DMS79 treated with DMSO at 0.1 percent for 48 hours (cell line): ENCODE measurements around the gene ZNF200.
"Not testable (repeated sequence)": the region's sequence is repeated elsewhere in the genome, so short reads cannot be mapped to it uniquely, and the experiment has no call there.

Experiments
- DNase-seq: peaks from one replicate; lab custom pipeline; 2025; lab: John Stamatoyannopoulos, UW

Gene ZNF200

DNA sequence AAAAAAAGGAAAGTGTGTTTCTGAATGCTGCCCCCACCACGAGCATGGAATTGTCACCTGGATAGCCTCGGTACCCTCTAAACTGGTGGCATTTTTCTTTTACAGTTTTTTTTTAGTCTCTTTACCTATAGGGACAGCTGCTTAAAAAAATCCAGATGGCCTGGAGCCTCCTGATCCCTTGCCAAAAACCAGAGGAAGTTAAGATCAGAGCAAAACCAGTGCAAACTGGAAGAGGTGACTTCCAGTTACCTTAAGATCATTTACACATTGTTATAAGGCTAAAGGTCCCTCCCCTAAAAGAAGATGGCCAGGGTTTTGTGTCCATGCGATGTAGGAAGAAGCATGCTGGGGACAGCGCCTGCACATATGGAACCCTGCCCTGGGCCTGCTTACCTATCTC, 18.0 kb upstream of the ZNF200 start:
- DNase-seq, result no peak

DNA sequence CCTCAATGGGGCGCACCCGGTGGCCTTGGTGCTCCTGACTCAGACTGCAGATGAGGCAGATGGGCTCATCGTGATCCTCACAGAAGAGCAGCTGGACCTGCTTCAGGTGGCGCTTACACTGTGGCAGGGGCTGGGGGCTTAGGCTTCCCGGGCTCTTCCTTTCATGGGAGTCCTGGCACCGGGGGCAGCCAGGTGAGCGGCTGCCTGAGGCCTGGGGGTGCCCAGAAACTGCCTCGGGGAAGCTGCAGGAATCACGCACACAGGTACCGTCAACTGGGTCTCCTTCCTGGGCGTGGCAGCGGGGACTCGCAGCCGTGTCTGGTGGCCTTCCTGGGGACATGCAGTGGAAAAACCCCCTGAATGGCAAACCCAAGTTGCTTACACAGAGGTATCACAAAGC, 14.5 kb upstream of the ZNF200 start:
- no peak for DNase-seq

DNA sequence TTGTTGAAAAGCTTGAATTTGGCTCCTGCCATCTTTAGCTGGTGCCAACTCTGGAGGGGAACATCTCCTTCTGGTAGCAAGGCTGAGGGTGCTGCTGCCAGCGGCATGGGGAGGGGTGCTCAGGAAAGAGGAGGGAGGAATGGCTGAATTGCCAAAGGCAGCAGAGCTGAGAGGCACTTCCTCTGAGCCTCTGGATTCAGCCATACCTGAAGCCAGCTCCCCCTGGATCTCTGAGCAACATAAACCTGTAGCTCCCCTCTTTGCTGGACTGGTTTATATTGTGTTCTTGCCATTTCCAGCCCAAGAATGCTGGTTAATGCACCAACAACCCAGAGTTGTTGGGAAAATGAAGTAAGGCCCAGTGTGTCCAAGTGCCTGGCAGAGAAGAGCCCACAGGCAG, 14.1 kb upstream of the ZNF200 start:
- no peak for DNase-seq

DNA sequence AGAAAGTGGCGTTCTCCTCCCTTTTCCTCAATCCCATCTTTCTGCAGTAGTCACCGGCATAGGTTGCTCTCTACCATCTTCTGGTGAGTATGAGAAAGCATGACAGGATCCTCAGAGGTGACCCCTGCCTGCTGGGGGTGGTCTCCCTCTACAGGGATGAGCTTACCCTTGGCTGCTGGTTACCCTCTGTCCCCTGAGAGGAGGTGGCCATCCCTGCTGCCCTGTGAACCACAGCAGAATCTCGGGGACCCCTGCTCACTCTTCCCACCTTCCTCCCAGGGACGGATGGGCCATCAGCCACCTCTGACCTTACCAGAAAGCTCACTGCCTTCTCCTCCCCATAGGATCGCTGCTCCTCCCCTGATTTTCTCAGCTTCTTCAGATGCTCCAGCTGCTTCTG, 13.6 kb upstream of the ZNF200 start:
- no peak for DNase-seq

DNA sequence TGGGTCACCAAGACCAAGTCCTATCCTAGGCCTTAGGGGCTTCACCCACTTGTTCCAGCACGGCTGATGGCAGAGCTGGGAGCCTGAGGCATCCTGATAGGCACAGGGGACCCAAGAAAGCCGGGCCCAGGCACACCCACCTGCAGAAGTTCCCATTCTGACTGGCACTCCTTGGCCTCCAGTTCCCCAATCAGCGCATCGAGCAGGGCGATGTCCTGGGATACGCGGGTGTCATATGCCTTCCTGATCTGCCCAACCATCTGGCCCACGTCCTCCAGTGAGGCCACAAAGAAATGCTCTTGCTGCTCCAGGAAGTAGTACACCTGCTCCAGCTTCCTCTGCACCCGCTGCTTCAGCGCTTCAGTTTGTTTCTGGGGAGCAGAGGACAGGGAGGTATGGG, 11.9 kb upstream of the ZNF200 start:
- no peak for DNase-seq

DNA sequence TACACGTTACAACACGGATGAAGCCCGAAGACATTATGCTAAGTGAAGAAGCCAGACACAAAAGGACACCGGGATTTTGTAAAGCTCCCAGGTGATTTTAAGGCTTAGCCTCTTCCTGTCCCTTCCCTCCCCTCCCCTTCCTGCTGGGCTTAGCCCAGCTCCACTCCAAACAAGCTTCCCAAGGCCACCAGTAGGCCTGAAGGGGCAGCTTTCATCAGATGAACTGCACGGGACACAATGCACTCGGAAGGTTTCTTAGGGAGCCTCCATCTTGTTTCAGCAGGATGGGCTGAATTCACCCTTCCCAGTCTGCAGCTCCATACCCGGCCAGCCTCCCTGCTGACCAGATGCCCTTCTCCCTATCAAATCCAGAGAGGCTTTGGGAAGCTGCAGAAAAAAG, 11.0 kb upstream of the ZNF200 start:
- no peak for DNase-seq

DNA sequence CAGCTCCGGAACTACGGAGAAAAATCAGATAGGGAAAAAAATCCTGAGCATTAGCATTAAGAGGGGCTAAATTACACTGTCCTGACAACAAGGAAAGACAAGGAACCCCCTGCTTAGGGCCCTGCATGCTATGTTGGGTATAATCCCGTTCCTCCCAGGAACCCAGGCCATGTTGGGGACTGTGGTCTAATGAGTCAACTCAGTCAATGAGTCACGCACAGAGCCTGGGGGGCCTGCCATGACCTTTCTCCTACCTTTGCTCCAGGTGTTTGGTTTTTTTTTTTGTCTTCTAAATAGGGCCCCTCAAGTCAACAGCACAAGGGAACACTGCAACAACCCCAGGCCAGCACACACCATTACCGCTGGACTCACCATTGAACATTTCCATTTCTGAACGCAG, 8.9 kb upstream of the ZNF200 start:
- DNase-seq, result no peak

DNA sequence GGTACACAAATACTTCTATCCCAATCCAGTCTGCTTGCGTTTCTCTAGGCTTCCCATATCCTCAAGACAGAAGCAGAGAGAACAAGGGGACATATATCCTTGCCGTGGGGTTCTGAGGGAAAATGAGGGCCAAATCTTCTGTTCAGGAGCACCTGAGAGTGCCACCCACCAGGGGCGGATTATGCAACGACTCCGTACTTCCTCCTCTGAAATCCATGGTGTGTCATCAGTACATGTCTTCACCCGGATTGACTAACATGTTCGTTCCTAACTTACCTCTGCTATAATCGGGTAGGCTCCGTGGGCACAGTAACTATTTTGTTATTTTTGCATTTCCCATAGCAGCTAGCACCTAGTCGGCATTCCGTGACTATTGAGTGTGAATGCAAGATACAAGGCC, 7.8 kb upstream of the ZNF200 start:
- DNase-seq, result no peak

DNA sequence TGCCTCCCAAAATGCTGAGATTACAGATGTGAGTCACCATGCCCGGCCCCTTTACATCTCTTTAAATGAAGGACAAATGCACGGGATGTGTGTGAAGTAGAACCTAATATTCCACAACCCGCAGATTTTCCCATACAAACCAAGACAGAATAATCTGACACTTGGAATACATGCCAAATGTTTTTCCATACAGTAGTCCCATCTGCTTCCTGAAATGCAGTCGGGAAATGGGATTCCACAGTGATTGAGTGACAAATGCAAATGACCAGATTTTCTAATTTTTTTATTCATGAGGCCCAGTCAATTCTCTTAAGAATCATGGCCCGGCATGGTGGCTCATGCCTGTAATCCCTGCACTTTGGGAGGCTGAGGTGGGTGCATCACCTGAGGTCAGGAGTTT, 6.8 kb upstream of the ZNF200 start:
- no peak for DNase-seq

DNA sequence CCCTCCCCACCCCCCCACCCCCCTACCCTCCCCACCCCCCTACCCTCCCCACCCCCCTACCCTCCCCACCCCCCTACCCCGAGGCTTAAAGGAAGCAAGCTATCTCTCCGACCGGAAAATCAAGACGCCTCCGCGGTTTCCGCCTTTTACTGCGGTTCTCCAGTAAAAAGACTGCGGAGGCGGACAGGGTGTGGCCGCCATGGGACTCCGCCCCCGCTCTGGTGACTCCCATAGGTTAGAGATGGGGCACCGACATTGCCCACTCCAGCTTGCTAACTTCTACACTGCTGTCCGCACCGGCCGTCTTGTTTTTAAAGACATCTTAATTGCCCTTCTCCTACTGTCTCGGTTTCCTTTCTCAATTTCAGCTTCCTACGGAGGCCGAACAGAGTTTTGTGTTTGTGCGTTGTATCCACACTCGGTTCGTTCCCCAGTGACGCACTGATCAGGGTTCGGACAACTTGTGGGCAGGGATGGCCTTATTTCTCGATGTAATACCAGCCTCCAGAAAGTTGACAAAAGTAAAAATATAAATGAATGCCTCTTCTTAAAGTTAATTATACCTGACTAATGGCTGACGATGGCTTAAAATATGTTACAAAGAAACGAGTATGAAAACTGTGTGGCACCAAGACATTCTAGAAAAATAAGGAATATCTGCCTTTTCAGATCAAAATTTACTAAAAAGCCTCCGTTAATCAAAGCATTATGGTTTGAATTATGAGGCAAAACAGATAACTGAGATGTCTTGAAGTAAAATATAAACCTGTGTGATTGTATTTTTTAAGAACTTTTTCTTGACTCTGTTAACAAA, 1.1 kb upstream of the ZNF200 start:
- no peak for DNase-seq

DNA sequence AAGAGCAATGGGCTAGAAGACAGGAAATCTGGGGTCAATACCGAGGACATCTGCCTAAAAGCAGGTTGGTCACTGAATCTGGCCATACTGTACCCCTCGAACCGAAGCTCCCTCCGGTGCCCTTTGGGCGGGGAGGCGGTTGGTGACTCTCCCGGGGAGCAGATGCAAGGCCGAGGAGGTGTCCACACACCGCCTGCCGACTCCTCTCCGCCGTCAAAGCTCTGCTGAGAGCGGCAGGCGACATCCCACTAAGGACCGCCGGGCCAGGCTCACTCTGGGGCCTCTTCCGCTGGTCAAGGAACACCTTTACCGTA, 458 bp downstream of the ZNF200 start:
- no peak for DNase-seq

DNA sequence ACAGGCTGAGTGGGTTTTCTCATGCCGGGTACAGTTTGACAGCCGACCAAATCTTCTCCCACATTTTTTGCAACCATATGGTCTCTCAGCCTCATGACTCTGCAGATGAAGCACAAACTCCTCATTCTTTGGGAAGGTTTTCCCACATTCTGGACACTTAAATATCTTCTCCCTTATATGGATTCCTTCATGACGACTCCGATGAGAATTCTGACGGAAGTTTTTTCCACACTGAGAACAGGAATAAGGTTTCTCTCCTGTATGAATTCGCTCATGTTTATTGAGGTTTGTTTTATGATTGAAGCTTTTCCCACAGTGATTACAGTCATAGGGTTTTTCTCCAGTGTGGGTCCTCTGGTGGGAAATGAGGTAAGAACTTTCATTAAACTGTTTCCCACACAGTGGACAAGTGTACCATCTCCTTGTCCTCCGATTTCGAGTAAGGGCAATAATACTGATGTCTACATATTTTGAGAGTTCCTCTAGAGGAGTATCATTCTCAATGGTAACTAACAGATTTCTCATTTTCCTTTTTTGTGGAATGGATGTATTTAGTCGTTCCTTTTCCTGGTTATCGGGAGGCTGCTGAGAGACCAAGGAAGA, 10.9 kb downstream of the ZNF200 start:
- no peak for DNase-seq

DNA sequence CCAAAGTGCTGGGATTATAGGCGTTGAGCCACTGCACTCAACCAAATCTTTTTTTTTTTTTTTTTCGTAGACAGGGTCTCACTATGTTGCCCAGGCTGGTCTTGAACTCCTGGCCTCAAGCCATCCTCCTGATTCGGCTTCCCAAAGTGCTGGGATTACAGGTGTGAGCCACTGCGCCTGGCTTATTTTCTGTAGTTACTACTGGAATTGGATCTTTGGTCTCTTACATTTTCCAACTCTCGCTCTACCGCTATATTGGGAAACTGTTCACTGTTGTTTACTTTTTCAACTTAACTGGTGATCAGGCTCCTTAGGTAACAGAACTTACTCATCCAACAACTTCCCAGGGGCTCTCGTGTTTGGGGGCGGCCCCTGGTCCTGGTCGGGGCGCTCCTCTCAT, 14.1 kb downstream of the ZNF200 start:
- no peak for DNase-seq

DNA sequence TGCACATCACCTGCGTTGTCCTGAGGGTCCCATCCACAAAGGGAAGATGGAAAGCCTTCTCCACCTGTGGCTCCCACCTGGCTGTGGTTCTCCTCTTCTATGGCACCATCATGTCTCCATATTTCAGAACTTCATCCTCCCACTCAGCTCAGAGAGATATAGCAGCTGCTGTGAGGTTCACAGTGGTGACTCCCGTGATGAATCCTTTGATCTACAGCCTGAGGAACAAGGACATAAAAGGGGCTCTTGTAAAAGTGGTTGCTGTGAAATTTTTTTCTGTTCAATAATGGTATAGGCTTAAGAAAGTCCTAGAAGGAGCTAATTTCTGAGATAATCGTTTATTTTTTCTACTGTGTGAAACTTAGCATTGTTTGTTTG, 18.7 kb downstream of the ZNF200 start:
- DNase-seq, result no peak

DNA sequence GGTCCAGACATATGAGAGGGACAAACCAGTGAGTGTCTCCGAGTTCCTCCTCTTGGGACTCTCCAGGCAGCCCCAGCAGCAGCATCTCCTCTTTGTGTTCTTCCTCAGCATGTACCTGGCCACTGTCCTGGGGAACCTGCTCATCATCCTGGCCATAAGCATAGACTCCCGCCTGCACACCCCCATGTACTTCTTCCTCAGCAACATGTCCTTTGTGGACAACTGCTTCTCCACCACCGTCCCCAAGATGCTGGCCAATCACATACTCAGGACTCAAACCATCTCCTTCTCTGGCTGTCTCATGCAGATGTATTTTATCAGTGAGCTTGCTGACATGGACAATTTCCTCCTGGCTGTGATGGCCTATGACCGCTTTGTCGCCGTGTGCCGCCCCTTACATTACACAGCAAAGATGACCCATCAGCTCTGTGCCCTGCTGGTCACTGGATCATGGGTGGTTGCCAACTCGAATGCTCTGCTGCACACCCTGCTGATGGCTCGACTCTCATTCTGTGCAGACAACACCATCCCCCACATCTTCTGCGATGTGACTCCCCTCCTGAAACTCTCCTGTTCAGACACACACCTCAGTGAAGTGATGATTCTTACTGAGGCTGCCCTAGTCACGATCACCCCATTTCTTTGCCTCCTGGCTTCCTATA, 19.2 kb downstream of the ZNF200 start:
- DNase-seq, result no peak

DNA sequence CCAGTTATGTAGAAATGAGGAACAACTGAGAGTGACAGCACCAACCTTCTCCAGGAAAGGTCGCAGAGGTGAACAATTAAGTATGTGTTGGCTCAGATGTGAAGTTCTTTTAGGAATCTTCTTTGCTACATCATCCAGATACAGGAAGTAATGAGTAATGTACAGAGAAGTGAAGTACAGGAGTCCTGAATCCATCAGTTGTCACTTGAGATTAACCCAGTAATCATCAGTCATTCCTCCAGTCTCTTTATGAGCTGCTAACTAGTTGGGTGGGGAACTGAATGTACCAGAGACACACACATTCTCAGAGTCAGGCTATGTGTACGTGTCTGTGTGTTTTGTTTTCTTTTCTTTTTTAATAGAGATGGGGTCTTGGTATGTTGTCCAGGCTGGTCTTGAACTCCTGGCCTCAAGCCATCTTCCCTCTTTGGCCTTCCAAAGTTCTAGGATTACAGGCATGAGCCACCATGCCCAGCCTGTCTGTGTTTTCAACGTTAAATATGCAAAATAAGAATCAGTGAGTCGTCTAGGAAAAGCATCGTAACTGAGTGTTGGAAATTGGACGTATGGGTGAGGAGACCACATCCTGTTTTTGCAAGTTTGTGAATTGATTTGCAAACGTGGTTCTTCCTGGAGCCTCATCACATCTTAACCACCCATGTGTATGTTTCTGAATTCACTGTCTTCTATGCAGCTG, 19.9 kb downstream of the ZNF200 start:
- DNase-seq, result no peak

DNA sequence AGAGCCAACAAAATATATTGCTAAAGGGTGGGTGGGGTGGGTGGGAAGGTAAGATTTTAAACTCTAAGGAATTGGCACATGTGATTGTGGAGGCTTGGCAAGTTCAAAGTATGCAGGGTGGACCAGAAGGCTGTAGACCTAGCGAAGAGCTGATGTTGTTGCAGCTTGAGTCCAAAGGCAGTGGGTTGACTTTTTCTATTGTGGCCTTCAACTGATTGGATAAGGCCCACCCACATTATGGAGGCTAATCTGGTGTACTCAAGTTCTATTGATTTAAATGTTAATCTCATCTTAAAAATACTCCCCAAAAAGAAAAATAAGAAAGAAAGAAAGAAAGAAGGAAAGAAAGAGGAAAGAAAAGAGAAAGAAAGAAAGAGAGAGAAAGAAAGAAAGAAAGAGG, 22.4 kb downstream of the ZNF200 start:
- no peak for DNase-seq

DNA sequence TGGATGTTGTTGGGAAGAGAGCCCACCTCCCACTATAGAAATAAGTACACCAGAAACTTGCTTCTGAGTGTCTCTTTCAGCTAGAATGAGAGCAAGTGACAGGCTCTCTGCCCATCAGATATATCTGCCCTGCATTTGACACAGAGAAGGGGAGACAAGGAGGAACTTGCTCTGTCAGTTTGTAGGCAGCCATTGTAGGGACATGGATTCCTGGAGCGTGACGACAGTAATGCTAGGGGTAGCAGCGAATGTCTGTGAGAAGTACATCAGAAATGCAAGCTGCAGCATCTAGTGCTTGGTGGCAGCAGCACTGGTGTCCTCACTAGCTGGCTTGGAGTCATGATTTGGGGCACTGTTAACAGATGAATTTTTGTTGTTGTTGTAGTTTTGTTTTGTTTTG, 23.0 kb downstream of the ZNF200 start:
- DNase-seq, result no peak

DNA sequence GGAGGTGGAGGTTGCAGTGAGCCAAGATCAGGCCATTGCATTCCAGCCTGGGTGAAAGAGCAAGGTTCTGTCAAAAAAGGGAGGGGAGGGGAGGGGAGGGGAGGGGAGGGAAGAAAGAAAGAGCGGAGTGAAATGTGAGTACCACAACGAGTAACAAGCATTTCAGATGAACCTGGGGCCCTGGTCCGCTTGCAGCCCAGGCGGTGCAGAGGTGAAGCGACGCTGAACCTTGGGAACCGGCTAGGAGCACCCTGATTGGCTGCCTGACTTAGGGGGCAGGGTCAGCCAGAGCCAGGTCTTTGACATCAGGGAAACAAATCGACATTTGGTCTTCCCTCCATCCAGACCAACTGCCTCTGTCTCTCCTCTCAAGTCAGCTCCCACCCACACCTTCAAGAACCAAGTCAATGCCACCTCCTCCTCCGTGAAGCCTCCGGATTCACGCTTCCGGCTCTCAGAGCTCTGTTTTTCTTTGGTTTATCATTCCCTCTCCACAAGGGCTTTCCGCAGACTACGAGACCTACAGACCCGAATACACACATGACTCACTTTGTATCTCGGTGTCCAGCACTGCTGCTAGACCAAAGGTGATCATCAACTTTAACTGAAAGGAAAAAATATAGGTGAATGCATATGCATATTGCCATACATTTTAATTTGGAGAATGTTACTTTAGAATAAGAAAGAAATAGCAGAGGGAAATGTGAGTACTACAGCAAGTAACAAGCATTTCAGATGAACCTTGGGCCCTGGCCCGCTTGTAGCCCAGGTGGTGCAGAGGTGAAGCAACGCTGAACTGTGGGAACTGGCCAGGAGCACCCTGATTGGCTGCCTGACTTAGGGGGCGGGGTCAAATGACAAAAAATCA, 27.6 kb downstream of the ZNF200 start:
- no peak for DNase-seq

DNA sequence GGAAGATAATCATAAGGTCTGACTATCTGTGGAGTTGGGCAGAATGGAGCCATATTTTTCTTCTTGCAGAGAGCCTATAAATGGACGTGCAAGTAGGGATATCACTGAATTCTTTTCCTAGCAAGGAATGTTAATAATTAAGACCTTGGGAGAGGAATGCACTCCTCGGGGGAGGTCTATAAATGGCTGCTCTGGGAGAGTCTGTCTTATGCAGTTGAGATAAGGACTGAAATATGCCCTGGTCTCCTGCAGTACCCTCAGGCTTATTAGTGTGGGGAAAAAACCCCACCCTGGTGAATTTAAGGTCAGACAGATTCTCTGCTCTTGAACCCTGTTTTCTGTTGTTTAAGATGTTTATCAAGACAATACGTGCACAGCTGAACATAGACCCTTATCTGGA, 29.0 kb downstream of the ZNF200 start:
- DNase-seq, result not testable (repeated sequence)

DNA sequence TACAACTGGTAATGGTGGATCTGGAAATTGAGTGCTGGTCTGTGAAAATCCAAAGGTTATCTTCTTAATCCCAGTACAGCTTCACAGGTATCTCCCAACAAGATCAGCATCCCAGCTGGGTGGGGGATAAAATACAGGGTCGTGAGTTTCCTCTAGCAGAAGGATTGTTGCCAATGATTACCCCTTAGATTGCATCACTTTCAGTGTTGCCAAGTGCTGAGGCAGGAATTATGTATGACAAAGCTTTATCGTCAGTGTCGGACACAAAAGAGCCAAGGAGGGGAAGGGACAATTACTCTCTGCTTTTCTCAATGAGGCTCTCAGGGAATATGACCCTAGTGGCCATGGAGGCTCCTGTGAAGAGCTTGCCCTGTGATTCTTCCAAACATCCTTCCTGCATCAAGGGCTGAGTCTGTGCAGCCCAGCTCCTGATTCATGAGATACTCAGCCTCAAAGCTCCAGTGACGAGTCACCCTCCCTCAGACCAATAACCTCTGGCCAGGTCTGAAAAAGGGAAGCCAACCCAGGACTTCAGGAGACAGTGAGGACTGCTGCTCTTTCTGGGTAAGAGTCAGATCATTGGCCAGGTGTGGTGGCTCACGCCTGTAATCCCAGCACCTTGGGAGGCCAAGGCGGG, 31.9 kb downstream of the ZNF200 start:
- no peak for DNase-seq
